GM18499 (cell line): Measurements from ENCODE around the gene LYVE1.
"Not testable (repeated sequence)": the region's sequence is repeated elsewhere in the genome, so short reads cannot be mapped to it uniquely, and the experiment has no call there.

ENCODE experiments used
- ATAC-seq: cut with Tn5 transposase; IDR thresholded peaks from one replicate; pipeline ENCODE4 v1.9.1; 2021; ENCODE audit warnings: moderate number of reproducible peaks; ENCODE audit not compliant: insufficient read depth, unreplicated experiment

LYVE1 gene

GRCh38 chr11:10568486-10568941 is at the start of gene LYVE1:
Gene LYVE1 (minus strand): TSS chr11:10568665. CDS start chr11:10568532, 133 bp downstream.
- no peak for ATAC-seq

- ATAC-seq, result no peak
These were observed 49.1 kb upstream of the LYVE1 start for GRCh38 chr11:10617551-10617950.

GRCh38 chr11:10611979-10612862 is 43.8 kb upstream of the LYVE1 start:
- ATAC-seq, result no peak

GRCh38 chr11:10609636-10610035 is 41.2 kb upstream of the LYVE1 start:
- no peak for ATAC-seq

- no peak for ATAC-seq
These were observed 40.1 kb upstream of the LYVE1 start for GRCh38 chr11:10608584-10608983.

GRCh38 chr11:10607462-10608132 is 39.1 kb upstream of the LYVE1 start:
- no peak for ATAC-seq

GRCh38 chr11:10606536-10607208 is 38.2 kb upstream of the LYVE1 start:
- no peak for ATAC-seq

GRCh38 chr11:10605941-10606381 is 37.5 kb upstream of the LYVE1 start:
- ATAC-seq, result no peak

GRCh38 chr11:10604798-10605197 is 36.3 kb upstream of the LYVE1 start:
- no peak for ATAC-seq

- ATAC-seq, result no peak
These were observed 35.9 kb upstream of the LYVE1 start for GRCh38 chr11:10604340-10604748.

- ATAC-seq, result no peak
These were observed 35.3 kb upstream of the LYVE1 start for GRCh38 chr11:10603721-10604297.

- ATAC-seq, result no peak
These were observed 34.5 kb upstream of the LYVE1 start for GRCh38 chr11:10602945-10603344.

GRCh38 chr11:10602366-10602765 is 33.9 kb upstream of the LYVE1 start:
- ATAC-seq, result no peak

- no peak for ATAC-seq
These were observed 33.4 kb upstream of the LYVE1 start for GRCh38 chr11:10601837-10602236.

- ATAC-seq, result no peak
These were observed 32.2 kb upstream of the LYVE1 start for GRCh38 chr11:10600570-10601248.

- no peak for ATAC-seq
These were observed 31.1 kb upstream of the LYVE1 start for GRCh38 chr11:10599388-10600175.

- ATAC-seq, result no peak
These were observed 30.4 kb upstream of the LYVE1 start for GRCh38 chr11:10598816-10599215.

GRCh38 chr11:10597877-10598351 is 29.4 kb upstream of the LYVE1 start:
- ATAC-seq, result no peak

- ATAC-seq, result not testable (repeated sequence)
These were observed 27.4 kb upstream of the LYVE1 start for GRCh38 chr11:10595840-10596239.
